C4-2B (cell line): ENCODE measurements around the gene IGFBP3.

Experiments used
- H3K27ac ChIP-seq: fragments of 450-650 bp; 2 replicates; pipeline ENCODE4 v1.5.1; 2017
- CTCF ChIP-seq: fragments of 450-650 bp; conservative IDR thresholded peaks from 2 replicates; pipeline ENCODE4 v1.5.1; 2017; ENCODE audit warnings: mild to moderate bottlenecking
- ZFX ChIP-seq: fragments of 450-650 bp; IDR thresholded peaks from 2 replicates; pipeline ENCODE4 v1.6.1; 2017

IGFBP3 gene

GRCh38 chr7:45869426-45869825 lies 51.6 kb downstream of the IGFBP3 start:
- TF ChIP-seq CTCF: no peak
- TF ChIP-seq ZFX: no peak
- H3K27ac ChIP-seq: no peak overlapping the region

- no peak overlapping the region for H3K27ac ChIP-seq
- TF ChIP-seq ZFX (no peak), CTCF (no peak)
Observed at GRCh38 chr7:45867471-45867870, 53.6 kb downstream of the IGFBP3 start.

- TF ChIP-seq ZFX (no peak), CTCF (no peak)
- no peak overlapping the region for H3K27ac ChIP-seq
Observed at GRCh38 chr7:45865594-45866410, 55.3 kb downstream of the IGFBP3 start.

DNA sequence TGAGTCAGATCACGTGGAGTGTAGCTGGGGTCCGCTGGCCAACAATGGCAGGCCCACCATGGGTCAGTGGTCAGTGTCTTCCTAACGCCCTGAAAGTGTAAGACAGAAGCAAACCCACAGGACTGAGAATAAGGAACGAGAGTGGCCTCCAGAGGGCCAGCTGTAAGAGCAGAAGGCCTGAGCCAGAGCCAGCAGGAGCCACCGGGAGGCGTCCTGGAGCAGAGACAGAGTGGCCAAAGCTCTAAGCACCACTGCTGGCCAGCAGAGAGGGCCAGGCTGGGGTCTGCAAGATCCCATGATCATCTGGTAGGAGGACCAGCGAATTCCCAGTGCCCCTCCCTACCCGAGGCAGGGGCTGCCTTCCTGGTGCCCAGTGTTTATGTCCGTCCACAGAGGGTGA lies 57.4 kb downstream of the IGFBP3 start:
- no peak overlapping the region for H3K27ac ChIP-seq
- TF ChIP-seq ZFX (no peak), CTCF (peak; percentile 11; the same call in 1 of the 2 replicates)
